HepG2 (cell line): ENCODE measurements around the gene YBX2. TPM values are rescaled to one million over a fixed set of nuclear protein-coding genes. Genes with fewer than 3 reads are reported as not detected.

Source experiments
- ARNTL ChIP-seq: sonication (generic); formaldehyde crosslinking; IDR thresholded peaks from 2 replicates; pipeline ENCODE4 v1.4.0; 2020; ENCODE audit warnings: mild to moderate bottlenecking, missing genetic modification reagents
- DNMT3B ChIP-seq: conservative IDR thresholded peaks from 2 replicates; pipeline ENCODE4 v1.6.1; 2016; ENCODE audit warnings: missing biosample characterization, control low read depth
- FOXO4 ChIP-seq: sonication (generic); formaldehyde crosslinking; conservative IDR thresholded peaks from 2 replicates; pipeline ENCODE4 v1.8.1; 2023; ENCODE audit warnings: missing genetic modification reagents
- HNF4G ChIP-seq, 2 experiments: sonication (generic) in 1 of 2; formaldehyde crosslinking in 1 of 2; IDR thresholded peaks; 2 replicates each; pipeline versions ENCODE4 v1.4.0 to v1.6.1; 2011 to 2020; ENCODE audit warnings: borderline replicate concordance in 2 of 2, low read depth in 2 of 2, mild to moderate bottlenecking in 2 of 2, low read length in 1 of 2, missing genetic modification reagents in 1 of 2, moderate library complexity in 1 of 2
- ISL2 ChIP-seq: sonication (generic); formaldehyde crosslinking; IDR thresholded peaks from 2 replicates; pipeline ENCODE4 v1.5.0; 2020; ENCODE audit warnings: missing genetic modification reagents
- MNT ChIP-seq: fragments of 450-650 bp; IDR thresholded peaks from 2 replicates; pipeline ENCODE4 v1.6.1; 2016
- NFRKB ChIP-seq: fragments of 450-650 bp; IDR thresholded peaks from 2 replicates; pipeline ENCODE4 v1.6.1; 2017
- RBFOX2 ChIP-seq: fragments of 200-400 bp; formaldehyde crosslinking; IDR thresholded peaks from 2 replicates; pipeline ENCODE4 v1.6.1; 2017; ENCODE audit warnings: low read depth, mild to moderate bottlenecking, low read length
- SNAPC5 ChIP-seq: sonication (generic); formaldehyde crosslinking; IDR thresholded peaks from 2 replicates; pipeline ENCODE4 v1.8.1; 2023; ENCODE audit warnings: mild to moderate bottlenecking, missing genetic modification reagents, borderline replicate concordance
- SRSF1 ChIP-seq: fragments of 200-400 bp; formaldehyde crosslinking; optimal IDR thresholded peaks from 2 replicates; pipeline ENCODE3; 2017; ENCODE audit warnings: mild to moderate bottlenecking, low read depth, low read length, moderate library complexity
- TBL1XR1 ChIP-seq: fragments of 150-350 bp; IDR thresholded peaks from 2 replicates; pipeline ENCODE4 v1.6.1; 2014; ENCODE audit warnings: borderline replicate concordance, low read length; ENCODE audit not compliant: partially characterized antibody
- THAP7 ChIP-seq: sonication (generic); formaldehyde crosslinking; IDR thresholded peaks from 2 replicates; pipeline ENCODE4 v1.8.1; 2023; ENCODE audit warnings: mild to moderate bottlenecking, missing genetic modification reagents
- WIZ ChIP-seq: sonication (generic); formaldehyde crosslinking; IDR thresholded peaks from 2 replicates; pipeline ENCODE4 v1.5.1; 2020; ENCODE audit warnings: mild to moderate bottlenecking, missing genetic modification reagents
- ZFAT ChIP-seq: sonication (generic); formaldehyde crosslinking; conservative IDR thresholded peaks from 2 replicates; pipeline ENCODE4 v1.8.1; 2023; ENCODE audit warnings: missing genetic modification reagents, inconsistent platforms
- ZIK1 ChIP-seq: sonication (generic); formaldehyde crosslinking; IDR thresholded peaks from 2 replicates; pipeline ENCODE4 v1.5.0; 2020; ENCODE audit warnings: mild to moderate bottlenecking, low read depth, missing genetic modification reagents, borderline replicate concordance
- ZKSCAN1 ChIP-seq: fragments of 150-350 bp; IDR thresholded peaks from 2 replicates; pipeline ENCODE4 v1.6.1; 2014; ENCODE audit warnings: low read length
- ZMYM4 ChIP-seq: sonication (generic); formaldehyde crosslinking; IDR thresholded peaks from 2 replicates; pipeline ENCODE4 v1.8.1; 2023; ENCODE audit warnings: mild to moderate bottlenecking, missing genetic modification reagents
- ZNF350 ChIP-seq: sonication (generic); formaldehyde crosslinking; IDR thresholded peaks from 2 replicates; pipeline ENCODE4 v1.4.0; 2020; ENCODE audit warnings: mild to moderate bottlenecking, low read depth, missing genetic modification reagents, borderline replicate concordance
- ZNF383 ChIP-seq: sonication (generic); formaldehyde crosslinking; IDR thresholded peaks from 2 replicates; pipeline ENCODE4 v1.4.0; 2020; ENCODE audit warnings: missing genetic modification reagents, mild to moderate bottlenecking, borderline replicate concordance
- ZNF468 ChIP-seq: sonication (generic); formaldehyde crosslinking; IDR thresholded peaks from 2 replicates; pipeline ENCODE4 v1.8.0; 2022; ENCODE audit warnings: mild to moderate bottlenecking, moderate library complexity, missing genetic modification reagents
- ZNF616 ChIP-seq: sonication (generic); formaldehyde crosslinking; IDR thresholded peaks from 2 replicates; pipeline ENCODE4 v1.5.0; 2020; ENCODE audit warnings: low read depth, mild to moderate bottlenecking, missing genetic modification reagents
- ZNF724P ChIP-seq: sonication (generic); formaldehyde crosslinking; IDR thresholded peaks from 2 replicates; pipeline ENCODE4 v1.8.0; 2022; ENCODE audit warnings: missing genetic modification reagents, borderline replicate concordance
- ZNF773 ChIP-seq: sonication (generic); formaldehyde crosslinking; IDR thresholded peaks from 2 replicates; pipeline ENCODE4 v1.4.0; 2020; ENCODE audit warnings: missing genetic modification reagents, borderline replicate concordance
- ZNF784 ChIP-seq: sonication (generic); formaldehyde crosslinking; IDR thresholded peaks from 2 replicates; pipeline ENCODE4 v1.5.1; 2020; ENCODE audit warnings: missing genetic modification reagents, mild to moderate bottlenecking, borderline replicate concordance
- ZSCAN31 ChIP-seq: sonication (generic); formaldehyde crosslinking; IDR thresholded peaks from 2 replicates; pipeline ENCODE4 v1.5.0; 2020; ENCODE audit warnings: low read depth, mild to moderate bottlenecking, missing genetic modification reagents
- polyA plus RNA-seq, 8 experiments: library from polyadenylated mRNA; depleted of rRNA in 3 of 8; stranded (reverse) in 7 of 8; unstranded in 1 of 8; fragments of >200 nt; fragmentation: Illumina TruSeq in 4 of 8; extraction: Trizol in 4 of 8; gene quantifications; 2 replicates each; pipeline versions ENCODE4 v1.2.1 to v1.2.3, GENCODE V29; 2011 to 2016; ENCODE audit warnings: low read depth in 4 of 8, missing spikeins in 1 of 8, mixed read lengths in 1 of 8; ENCODE audit not compliant: insufficient read depth in 1 of 8
- total RNA-seq, 5 experiments: library from RNA; depleted of rRNA; stranded (reverse); fragments of >200 nt; fragmentation: Illumina TruSeq; extraction: Trizol; gene quantifications; 2 replicates each; pipeline ENCODE4 v1.2.3, GENCODE V29; 2016; ENCODE audit warnings: low read depth in 1 of 5

The YBX2 gene
- total and polyA plus RNA-seq, 2 of the 13 experiments (the other 11 are each of a cell fraction or from before 2014, with no cell fraction given): 0.12 to 0.22 TPM

- TF ChIP-seq ISL2 (peak; percentile 83), FOXO4 (CRISPR knock-in tag) (no peak), ZNF773 (CRISPR knock-in tag) (no peak), DNMT3B (no peak), ARNTL (CRISPR knock-in tag) (peak; percentile 73; the same call in 1 of the 2 replicates), RBFOX2 (peak; percentile 97), WIZ (CRISPR knock-in tag) (no peak; the same call in 1 of the 2 replicates), SNAPC5 (CRISPR knock-in tag) (peak; percentile 91; the same call in 1 of the 2 replicates), ZMYM4 (CRISPR knock-in tag) (no peak; the same call in 1 of the 2 replicates), ZNF616 (CRISPR knock-in tag) (peak; percentile 40), NFRKB (no peak), ZSCAN31 (CRISPR knock-in tag) (no peak), HNF4G (IDR thresholded peaks at IDR 0.05; ENCODE audit: borderline replicate concordance, low read depth, low read length) (no peak), HNF4G (CRISPR knock-in tag; IDR thresholded peaks at IDR 0.05; ENCODE audit: borderline replicate concordance, low read depth) (peak; percentile 56; the same call in 1 of the 2 replicates), ZNF724P (CRISPR knock-in tag) (no peak), ZNF350 (CRISPR knock-in tag) (peak; percentile 83), ZNF784 (CRISPR knock-in tag) (0 out of 2 replicates have a peak, but pooled peaks have one; percentile 52), MNT (no peak), ZIK1 (0 out of 2 replicates have a peak, but pooled peaks have one; percentile 51), ZKSCAN1 (no peak), ZNF383 (CRISPR knock-in tag) (peak; percentile 85; the same call in 1 of the 2 replicates), THAP7 (CRISPR knock-in tag) (peak; percentile 65), ZNF468 (CRISPR knock-in tag) (no peak), SRSF1 (peak; percentile 50), TBL1XR1 (no peak), ZFAT (no peak)
Observed at GRCh38 chr17:7314719-7315569, 20.5 kb upstream of the YBX2 start, which contains the start of gene GPS2 (continued).
